GM18907 (cell line): ENCODE data around the gene MMP10.

Source experiments
- ATAC-seq: cut with Tn5 transposase; IDR thresholded peaks from one replicate; pipeline ENCODE4 v1.9.1; 2021; ENCODE audit warnings: mild to moderate bottlenecking, moderate library complexity; ENCODE audit not compliant: unreplicated experiment

The MMP10 gene

DNA sequence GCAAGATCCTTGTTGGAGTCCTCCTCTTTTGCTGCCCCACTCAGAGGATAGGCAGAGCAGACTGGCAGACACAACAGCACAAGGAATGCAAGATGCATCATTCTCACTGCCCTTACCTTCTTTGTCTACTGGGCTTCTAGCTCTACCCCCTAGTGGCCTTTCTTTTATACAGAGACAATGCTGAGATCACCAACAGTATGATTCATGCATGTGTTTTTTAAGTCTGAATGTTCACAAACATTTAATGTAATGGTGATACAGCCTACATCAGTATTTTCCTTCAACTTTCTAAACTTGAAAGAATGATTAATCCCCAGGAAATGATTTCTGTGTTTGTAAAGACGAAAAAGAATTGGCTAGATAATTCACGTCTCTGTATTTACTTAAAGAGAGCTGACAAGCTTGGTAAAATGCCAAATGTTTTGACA is at the start of gene MMP10:
Gene MMP10 (minus strand): TSS at position 138 of the 428 bp plus-strand sequence. CDS start 37 bp downstream, at position 101.
- ATAC-seq: no peak

- ATAC-seq: no peak
Observed at GRCh38 chr11:102829316-102830000, 49.0 kb upstream of the MMP10 start.

DNA sequence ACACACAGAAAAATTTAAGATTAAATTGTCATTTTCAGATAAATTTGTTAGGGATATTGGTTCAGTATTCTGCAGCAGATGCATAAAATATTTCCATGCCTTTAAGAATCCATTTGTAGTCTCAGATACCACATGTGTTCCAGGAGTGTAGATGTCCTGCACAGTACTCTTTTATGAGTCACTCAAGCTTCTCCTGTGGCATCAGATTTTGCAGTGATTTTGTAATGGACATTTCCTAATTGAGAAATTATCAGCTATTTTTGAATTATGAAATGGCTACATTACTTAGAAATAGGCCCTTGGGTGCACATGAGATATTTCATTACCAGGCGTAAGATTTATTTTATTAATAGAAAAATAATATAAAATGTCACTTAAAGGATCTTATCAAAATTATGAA is 44.1 kb upstream of the MMP10 start:
- ATAC-seq: no peak

- ATAC-seq: no peak
Observed at GRCh38 chr11:102819491-102819890, 39.1 kb upstream of the MMP10 start.

DNA sequence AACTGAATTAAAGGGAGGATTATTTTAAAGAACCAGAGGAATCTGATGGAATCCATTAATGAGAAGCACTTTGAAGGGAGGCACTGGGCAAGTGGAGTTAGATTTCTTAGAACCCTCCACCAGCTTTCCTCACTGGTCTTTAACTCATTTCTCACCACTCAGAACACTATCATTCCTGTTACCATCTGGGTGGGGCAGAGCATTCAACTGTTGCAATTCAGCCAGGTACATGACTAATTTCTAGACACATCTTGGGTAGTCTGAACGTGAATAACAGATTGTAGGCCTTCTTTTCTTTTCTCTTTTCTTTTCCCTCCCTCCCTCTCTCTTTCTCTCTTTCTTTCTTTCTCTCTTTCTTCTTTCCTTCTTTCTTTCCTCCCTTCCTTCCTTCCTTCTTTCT is 33.1 kb upstream of the MMP10 start:
- no peak for ATAC-seq

GRCh38 chr11:102812188-102812587 is 31.8 kb upstream of the MMP10 start:
- no peak for ATAC-seq

DNA sequence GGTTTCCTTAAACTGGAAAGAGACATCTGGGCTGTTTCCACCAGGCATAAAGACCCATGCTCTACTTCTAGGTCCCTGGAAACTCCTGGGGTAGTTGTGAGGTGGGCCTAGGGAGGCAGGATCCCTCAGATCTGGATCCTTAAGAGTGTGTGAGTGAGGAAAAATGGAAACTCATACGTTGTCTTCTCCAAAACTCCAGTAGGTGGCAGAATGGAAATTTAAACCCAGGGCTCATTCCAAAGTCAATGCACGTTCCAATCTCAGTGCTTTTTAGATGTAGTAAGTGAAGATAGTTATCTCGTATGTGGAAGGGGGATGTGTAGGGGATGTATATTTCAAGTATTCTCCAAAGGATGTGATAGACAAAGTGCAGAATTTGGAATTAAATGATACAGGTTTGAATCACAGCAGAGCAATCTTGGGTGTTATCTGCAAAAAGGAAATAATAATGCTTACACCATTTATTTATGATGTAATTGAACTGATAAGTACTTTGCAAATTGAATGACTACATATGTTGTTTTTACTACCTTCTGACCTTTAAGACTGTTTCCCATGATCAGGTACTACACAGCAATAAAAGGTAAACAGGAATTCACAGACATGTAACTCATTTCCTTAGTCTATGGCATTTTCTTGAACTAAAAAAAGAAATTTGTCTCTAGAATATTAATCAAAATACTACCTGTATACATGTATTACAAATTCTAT is 30.7 kb upstream of the MMP10 start:
- ATAC-seq: no peak

GRCh38 chr11:102809971-102810370 is 29.5 kb upstream of the MMP10 start:
- no peak for ATAC-seq

- ATAC-seq: peak; percentile 81
Observed at GRCh38 chr11:102807921-102808320, 27.5 kb upstream of the MMP10 start.

DNA sequence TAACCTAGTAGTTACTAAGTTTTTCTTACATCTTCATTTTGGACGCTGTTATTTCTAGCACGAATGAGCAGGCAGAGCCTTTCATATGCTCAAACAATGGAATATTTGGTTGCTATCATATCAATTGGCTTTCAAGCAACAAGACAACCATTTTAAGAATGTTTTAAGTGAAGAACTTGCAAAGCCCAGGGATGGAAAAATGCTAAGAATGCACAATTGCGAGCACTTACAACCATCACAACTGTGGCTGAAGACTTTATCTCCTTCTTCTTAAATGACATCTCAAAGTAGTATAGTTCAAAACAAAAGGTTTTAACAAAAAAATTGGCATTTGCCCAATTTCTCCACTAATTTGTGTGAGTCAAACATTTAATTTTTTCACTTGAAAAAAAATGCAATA is 25.9 kb upstream of the MMP10 start:
- no peak for ATAC-seq

- ATAC-seq: no peak
Observed at GRCh38 chr11:102802341-102802740, 21.9 kb upstream of the MMP10 start.

DNA sequence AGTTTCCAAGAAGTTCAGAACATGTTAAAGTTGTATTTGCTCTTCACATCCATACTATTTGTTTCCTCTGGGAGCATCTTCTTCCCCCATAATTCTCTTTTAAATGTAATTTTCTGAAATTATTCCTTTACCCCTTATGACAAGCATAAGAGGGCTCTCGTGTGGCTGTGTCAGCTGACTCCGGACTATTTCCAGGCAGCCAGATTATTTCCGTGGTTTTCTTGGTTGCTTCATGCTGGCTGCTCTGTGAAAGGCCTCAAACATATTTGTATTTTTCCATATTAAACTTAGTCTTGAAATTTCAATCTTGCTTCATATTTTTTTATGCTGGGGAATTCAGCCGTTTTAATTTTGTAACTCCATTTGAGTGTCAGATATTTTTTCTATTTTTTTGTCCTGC is 20.3 kb upstream of the MMP10 start:
- ATAC-seq: no peak

DNA sequence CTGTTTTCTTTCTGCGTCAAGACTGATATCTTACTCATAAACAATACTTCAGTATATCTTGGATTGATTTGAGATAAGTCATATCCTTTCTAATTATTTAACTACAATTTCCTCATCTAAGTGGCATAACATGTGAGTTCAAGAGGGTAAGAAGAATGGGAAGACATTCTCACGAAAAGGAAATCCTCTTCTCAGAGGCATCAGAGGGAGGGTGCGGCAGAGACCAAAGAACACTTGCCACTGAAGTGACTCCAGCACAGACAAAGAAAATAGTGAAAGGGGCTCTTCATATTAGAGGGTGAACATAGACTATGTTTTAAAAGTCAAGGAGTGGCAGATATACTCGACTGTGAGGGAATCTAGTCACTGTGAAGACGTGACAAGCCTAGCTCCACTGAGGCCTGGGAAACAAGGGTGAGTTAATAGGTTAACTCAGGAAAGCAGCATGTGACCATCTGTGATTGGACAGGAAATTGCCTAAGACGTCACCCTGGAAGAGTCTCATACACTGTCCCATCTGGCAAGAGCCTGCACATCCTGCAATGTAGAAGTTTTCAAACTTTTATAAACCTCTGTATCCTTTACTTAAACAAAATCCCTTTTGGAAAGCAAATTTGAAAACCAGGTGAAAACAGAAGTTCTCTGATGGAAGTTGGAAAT is 19.4 kb upstream of the MMP10 start:
- no peak for ATAC-seq

DNA sequence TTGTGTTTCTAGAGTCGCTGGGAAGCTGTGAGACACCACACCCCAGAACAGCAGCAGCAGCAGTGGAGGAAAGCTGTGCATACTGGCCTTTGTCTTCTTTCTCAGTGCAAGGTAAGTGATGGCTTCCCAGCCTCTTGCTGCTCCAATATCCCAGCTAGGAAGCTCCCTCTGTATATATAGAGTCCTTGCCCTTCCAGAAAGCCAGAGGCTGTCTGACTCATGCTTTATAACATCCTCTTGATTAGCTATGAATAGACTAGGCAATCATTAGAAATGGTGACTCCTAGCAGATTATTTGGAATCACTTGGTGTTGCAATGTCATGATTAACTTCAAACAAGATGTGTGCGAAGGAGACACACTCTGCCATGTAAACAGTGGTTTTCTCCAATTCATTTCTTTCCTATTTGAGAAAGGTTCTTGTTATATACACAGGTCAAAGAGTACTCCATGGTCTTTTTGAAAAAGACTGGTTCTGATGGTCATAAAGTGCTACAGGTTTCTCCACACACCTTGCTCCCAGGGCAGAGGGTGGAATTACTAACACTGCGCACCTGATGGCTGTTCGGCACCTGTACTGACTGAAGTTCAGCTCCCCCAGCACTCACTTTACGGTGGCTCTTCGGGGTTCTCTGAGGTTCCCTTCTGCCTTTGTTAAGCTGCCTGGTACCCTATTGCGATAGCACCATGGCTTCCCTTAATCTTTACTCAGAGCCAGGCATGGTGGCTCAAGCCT is 17.8 kb upstream of the MMP10 start, which contains the start of gene MMP1:
Gene MMP1 (minus strand): TSS at position 149 of the 735 bp plus-strand sequence. CDS start 68 bp downstream, at position 81.
- no peak for ATAC-seq

DNA sequence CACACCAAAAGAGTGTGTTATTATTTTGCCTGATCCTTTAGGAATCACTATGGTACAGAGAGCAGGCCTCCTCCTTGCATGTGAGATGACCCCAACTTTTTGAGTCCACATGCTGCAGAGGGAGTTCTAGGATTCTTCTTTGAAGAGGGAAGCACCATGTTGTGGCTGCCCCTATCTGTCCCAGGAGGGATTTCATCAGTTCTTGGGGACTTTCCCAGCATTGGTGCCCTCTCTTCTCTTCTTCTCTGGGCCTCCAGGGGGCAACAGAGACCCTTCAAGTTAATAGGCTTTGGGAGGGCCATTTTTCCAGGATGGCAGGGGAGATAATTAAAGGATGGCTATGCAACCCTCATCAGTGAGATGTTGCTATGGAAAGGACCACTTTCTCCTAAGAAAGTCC is 14.0 kb upstream of the MMP10 start:
- ATAC-seq: peak; percentile 100

- no peak for ATAC-seq
Observed at GRCh38 chr11:102793677-102794290, 13.4 kb upstream of the MMP10 start.

DNA sequence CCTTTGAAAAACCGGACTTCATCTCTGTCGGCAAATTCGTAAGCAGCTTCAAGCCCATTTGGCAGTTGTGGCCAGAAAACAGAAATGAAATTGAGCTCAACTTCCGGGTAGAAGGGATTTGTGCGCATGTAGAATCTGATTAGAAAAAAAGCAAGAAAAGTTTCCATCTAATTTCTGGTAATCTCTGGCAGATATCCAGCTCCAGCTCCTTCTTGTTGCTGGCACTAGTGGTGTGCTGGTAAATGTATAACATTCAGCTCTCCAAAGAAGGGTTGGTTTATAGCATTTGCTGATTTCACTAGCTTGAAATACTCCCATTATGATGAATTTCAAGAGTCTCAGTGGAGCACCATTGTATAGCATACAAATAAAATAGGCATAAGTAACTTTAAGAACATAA is 12.2 kb upstream of the MMP10 start:
- ATAC-seq: no peak

GRCh38 chr11:102791271-102792036 is 11.0 kb upstream of the MMP10 start:
- ATAC-seq: no peak

- ATAC-seq: no peak
Observed at GRCh38 chr11:102788334-102788995, 8.0 kb upstream of the MMP10 start.
